Left lung (tissue), 10 donors: Measurements from ENCODE around the gene ZNF609. TPM values are rescaled to one million over a fixed set of nuclear protein-coding genes. Genes with fewer than 3 reads are reported as not detected.
"Not testable (repeated sequence)": the region's sequence is repeated elsewhere in the genome, so short reads cannot be mapped to it uniquely, and the experiment has no call there.

Experiments
- ATAC-seq: fragments of 200-7000 bp; cut with Tn5 transposase; one replicate; pipeline ENCODE4 v1.9.1; 2020; ENCODE audit warnings: moderate library complexity
- DNase-seq, 4 donors: peaks; one replicate each; pipeline ENCODE4 v3.0.0-alpha.2; 2013 to 2020
- H3K27ac ChIP-seq, 2 donors: fragments of 200-600 bp; sonication (generic) in 1 of 2; one replicate each; pipeline versions ENCODE4 v1.5.0 to v1.8.0; 2020 to 2021
- H3K27me3 ChIP-seq, 2 donors: fragments of 200-600 bp; sonication (generic) in 1 of 2; one replicate each; pipeline versions ENCODE4 v1.5.0 to v1.8.0; 2020 to 2021
- H3K36me3 ChIP-seq, 2 donors: fragments of 200-600 bp; sonication (generic) in 1 of 2; one replicate each; pipeline versions ENCODE4 v1.5.0 to v1.8.0; 2020 to 2021
- H3K4me1 ChIP-seq, 2 donors: fragments of 200-600 bp; one replicate each; pipeline ENCODE4 v1.8.0; 2021
- H3K4me3 ChIP-seq, 2 donors: fragments of 200-600 bp; sonication (generic) in 1 of 2; one replicate each; pipeline versions ENCODE4 v1.5.0 to v1.8.0; 2020 to 2021; ENCODE audit warnings: mild to moderate bottlenecking in 1 of 2
- H3K9me3 ChIP-seq, 2 donors: fragments of 200-600 bp; sonication (generic) in 1 of 2; one replicate each; pipeline versions ENCODE4 v1.5.0 to v1.8.0; 2020 to 2021
- intact Hi-C, 2 donors: fragments of 100-400 bp; cut with DNase I; formaldehyde crosslinking; loops; one replicate each; pipeline versions ENCODE4 v1.11.2 to v1.14.2; 2022
- polyA plus RNA-seq, 6 donors: library from polyadenylated mRNA; unstranded; fragments of 120-200 nt; gene quantifications; one replicate each; pipeline ENCODE4 v1.2.1, GENCODE V29; 2013; ENCODE audit not compliant: insufficient read length in 6 of 6
- total RNA-seq, 2 donors: library from RNA; stranded (reverse); fragmentation: NEBNext Ultra II Directional; extraction: Animal tissue kit (Norgen Biotek cat#: 25700); gene quantifications; one replicate each; pipeline ENCODE4 v1.2.1, GENCODE V29; 2021
- TF ChIP-seq, protein P1 (sequence below), 2 donors: fragments of 200-600 bp; sonication (generic) in 1 of 2; IDR thresholded peaks; one replicate each; pipeline versions ENCODE4 v1.5.0 to v1.8.0; 2021; ENCODE audit warnings: antibody characterized with exemption in 2 of 2
- donor health status: DM: no; HTN: yes; CAD: no.
- donor health status: DM: no; HTN: no; CAD: no.

The ZNF609 gene
- total and polyA plus RNA-seq, 8 donors, result 31.9 to 37.4 (median 36.7) TPM

DNA sequence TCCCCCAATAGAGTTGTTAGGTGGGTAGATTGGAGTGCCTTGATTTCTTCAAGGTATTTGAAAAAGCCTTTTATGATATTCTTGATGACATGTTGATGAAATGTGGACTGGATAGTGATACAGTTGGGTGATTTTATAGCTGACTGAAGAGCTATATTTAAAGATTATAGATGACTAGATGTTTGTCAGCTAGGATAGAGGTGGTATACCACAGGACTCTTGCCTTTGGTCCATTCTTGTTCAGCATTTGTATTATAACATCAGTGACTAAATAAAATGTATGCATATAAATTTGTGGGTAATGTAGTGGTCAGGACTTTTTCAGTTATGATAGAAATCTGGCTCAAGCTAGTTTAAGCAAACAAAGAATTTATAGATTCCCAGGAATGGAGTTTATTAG lies 143.9 kb downstream of the ZNF609 start:
- H3K9me3 ChIP-seq, result no peaks in the 10 kb centered on the region
- peaks cover 9 to 13% of the 10 kb centered on the region in 2 donors for H3K4me1 ChIP-seq
- TF ChIP-seq, protein P1, sequence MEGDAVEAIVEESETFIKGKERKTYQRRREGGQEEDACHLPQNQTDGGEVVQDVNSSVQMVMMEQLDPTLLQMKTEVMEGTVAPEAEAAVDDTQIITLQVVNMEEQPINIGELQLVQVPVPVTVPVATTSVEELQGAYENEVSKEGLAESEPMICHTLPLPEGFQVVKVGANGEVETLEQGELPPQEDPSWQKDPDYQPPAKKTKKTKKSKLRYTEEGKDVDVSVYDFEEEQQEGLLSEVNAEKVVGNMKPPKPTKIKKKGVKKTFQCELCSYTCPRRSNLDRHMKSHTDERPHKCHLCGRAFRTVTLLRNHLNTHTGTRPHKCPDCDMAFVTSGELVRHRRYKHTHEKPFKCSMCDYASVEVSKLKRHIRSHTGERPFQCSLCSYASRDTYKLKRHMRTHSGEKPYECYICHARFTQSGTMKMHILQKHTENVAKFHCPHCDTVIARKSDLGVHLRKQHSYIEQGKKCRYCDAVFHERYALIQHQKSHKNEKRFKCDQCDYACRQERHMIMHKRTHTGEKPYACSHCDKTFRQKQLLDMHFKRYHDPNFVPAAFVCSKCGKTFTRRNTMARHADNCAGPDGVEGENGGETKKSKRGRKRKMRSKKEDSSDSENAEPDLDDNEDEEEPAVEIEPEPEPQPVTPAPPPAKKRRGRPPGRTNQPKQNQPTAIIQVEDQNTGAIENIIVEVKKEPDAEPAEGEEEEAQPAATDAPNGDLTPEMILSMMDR (IDR thresholded peaks at IDR 0.05), result no peak
- no peaks in the 10 kb centered on the region for H3K36me3 ChIP-seq
- ATAC-seq (no peak), DNase-seq (no peak)
- no peak overlapping the region for H3K27ac ChIP-seq
- intact Hi-C loops, result no loop called here
- H3K4me3 ChIP-seq, result no peak overlapping the region
- H3K27me3 ChIP-seq, result no peaks in the 10 kb centered on the region

DNA sequence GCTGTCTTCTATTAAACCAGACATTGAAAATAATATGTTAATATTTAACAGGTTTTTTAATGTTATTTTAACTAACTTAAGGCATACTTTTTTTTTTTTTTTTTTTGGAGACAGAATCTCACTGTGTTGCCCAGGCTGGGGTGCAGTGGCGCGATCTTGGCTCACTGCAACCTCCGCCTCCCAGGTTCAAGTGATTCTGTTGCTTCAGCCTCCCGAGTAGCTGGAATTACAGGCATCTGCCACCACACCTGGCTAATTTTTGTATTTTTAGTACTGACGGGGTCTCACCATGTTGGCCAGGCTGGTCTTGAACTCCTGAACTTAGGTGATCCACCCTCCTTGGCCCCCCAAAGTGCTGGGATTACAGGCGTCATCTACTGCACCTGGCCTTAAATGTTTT lies 147.0 kb downstream of the ZNF609 start:
- ATAC-seq, H3K9me3 ChIP-seq, H3K36me3 ChIP-seq, H3K27me3 ChIP-seq, DNase-seq, H3K4me3 ChIP-seq, H3K27ac ChIP-seq, intact Hi-C loops: not testable (repeated sequence)
- H3K4me1 ChIP-seq, result peaks cover 4 to 17% of the 10 kb centered on the region in 2 donors

DNA sequence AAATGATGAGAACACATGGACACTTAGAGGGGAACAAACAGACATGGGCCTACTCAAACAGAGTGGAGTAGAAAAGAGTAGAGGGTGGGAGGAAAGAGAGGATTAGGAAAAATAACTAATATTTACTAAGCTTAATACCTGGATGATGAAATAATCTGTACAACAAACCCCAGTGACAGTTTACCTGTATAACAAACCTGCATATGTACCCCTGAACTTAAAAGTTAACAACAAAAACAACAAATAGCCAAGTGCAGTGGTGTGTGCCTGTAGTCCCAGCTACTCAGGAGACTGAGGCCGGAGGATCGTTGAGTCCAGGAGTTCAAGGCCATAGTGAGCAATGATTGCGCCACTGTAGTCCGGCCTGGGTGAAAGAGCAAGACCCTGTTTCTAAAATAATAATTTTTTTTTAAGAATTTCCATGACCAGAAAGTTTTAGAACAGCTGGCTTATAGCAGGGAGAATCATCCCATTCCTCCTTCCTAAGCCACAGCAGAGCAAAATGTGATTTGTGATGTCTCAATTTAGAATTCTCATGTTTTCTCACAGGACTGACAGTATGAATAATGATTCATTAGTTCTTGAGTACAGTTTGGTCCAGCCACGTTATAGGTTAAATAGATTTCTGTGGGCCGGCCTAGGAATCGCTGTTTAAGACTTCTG lies 150.0 kb downstream of the ZNF609 start:
- H3K4me1 ChIP-seq, result peaks cover 4 to 17% of the 10 kb centered on the region in 2 donors
- no peaks in the 10 kb centered on the region for H3K36me3 ChIP-seq
- intact Hi-C loops, result no loop called here
- no peak overlapping the region for H3K4me3 ChIP-seq
- TF ChIP-seq, protein P1 (IDR thresholded peaks at IDR 0.05), result no peak
- no peak overlapping the region for H3K27ac ChIP-seq
- no peaks in the 10 kb centered on the region for H3K9me3 ChIP-seq
- no peak for DNase-seq
- H3K27me3 ChIP-seq, result no peaks in the 10 kb centered on the region
- no peak for ATAC-seq

DNA sequence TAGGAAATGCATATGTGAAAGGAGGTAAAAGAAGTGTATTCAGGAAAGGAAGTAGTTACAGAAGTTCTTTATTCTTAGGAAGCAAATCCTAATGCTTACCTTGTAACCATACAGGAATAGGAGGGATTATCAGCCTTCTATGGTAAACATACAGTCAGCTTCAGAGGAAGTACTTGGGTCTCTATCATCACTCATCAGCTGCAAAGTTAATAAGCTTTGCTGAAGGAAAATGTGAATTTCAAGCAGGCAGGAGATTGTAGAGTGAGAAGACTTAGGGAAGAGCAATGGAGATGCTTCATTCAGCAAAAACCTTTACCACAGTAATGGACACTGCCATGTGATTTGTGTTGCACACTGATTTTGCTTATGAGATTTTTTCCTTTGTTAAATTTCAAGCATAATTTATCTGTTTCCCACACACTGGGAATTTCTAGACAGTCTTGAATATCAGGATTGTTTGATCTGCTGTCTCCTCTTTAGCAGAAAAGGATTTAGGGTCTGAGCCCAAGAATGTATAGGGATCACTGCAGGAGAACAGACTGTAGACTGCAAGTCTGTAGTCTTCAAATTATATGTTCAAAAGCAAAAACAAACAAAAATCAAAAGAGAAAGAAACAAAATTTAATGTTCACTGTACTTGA lies 150.8 kb downstream of the ZNF609 start:
- intact Hi-C loops, result no loop called here
- Histone ChIP-seq H3K27me3 (no peaks in the 10 kb centered on the region), H3K9me3 (no peaks in the 10 kb centered on the region), H3K4me3 (no peak overlapping the region), H3K36me3 (no peaks in the 10 kb centered on the region), H3K4me1 (peaks cover 4 to 17% of the 10 kb centered on the region in 2 donors), H3K27ac (no peak overlapping the region)
- TF ChIP-seq, protein P1 (IDR thresholded peaks at IDR 0.05), result no peak
- ATAC-seq, result peak; percentile 24
- no peak for DNase-seq

DNA sequence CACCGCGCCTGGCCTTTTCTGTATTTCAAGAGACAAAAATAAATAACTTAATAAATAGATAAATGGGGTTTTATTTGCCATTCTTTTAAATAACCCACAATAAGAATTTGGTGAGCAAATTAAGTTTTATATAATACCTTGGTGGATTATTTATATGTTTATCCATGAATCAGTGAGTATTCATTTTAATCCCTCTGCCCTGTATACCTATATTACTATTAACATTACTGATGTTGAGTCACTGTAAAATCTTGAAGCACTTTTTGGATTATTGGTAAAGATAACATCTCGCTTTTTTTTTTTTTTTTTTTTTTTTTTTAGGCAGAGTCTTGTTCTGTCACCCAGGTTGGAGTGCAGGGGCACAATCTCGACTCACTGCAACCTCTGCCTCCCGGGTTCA lies 154.1 kb downstream of the ZNF609 start:
- no peak for ATAC-seq
- Histone ChIP-seq H3K36me3 (no peaks in the 10 kb centered on the region), H3K4me1 (peaks cover 8 to 24% of the 10 kb centered on the region in 2 donors), H3K9me3 (no peaks in the 10 kb centered on the region), H3K27ac (no peak overlapping the region), H3K4me3 (no peak overlapping the region), H3K27me3 (no peaks in the 10 kb centered on the region)
- DNase-seq, result no peak
- intact Hi-C loops, result no loop called here
- TF ChIP-seq, protein P1 (IDR thresholded peaks at IDR 0.05), result no peak
